ENCODE results near the gene STAG3. TPM values are rescaled to one million over a fixed set of nuclear protein-coding genes. Genes with fewer than 3 reads are reported as not detected.

Gene STAG3
- total and polyA plus RNA-seq, 4 donors, result 2.0 to 2.8 (median 2.1) TPM

- 79 to 87% methylated on average over 30 of the region's 30 CpGs for WGBS, 2 donors
- peaks cover 8 to 32% (median 17%) of the 10 kb centered on the region in 4 donors for H3K36me3 ChIP-seq (ENCODE audit: control insufficient read depth in 4 of 4, insufficient read depth in 4 of 4, low read length in 4 of 4)
- no peaks in the 10 kb centered on the region for H3K9me3 ChIP-seq (ENCODE audit: control insufficient read depth in 4 of 4, insufficient read depth in 3 of 4, low read length in 3 of 4)
- no peak overlapping the region for H3K27ac ChIP-seq (ENCODE audit: low read depth in 1 of 2, low read length in 1 of 2)
- ATAC-seq (ENCODE audit: insufficient read depth, low FRiP score), result no peak
- no peak overlapping the region for H3K4me3 ChIP-seq
- no peaks in the 10 kb centered on the region for H3K27me3 ChIP-seq (ENCODE audit: control insufficient read depth in 3 of 3, insufficient read depth in 3 of 3, low read length in 2 of 3)
- no peak for DNase-seq
- H3K9ac ChIP-seq (ENCODE audit: insufficient read depth in 1 of 2, low read length in 2 of 2), result no peak overlapping the region
- peaks cover 0 to 14% (median 4%) of the 10 kb centered on the region in 5 donors for H3K4me1 ChIP-seq (ENCODE audit: control insufficient read depth in 5 of 5, insufficient read depth in 5 of 5, low read length in 5 of 5)
- no peak for TF ChIP-seq CTCF (IDR thresholded peaks at IDR 0.05; ENCODE audit: control extremely low read depth, extremely low read depth)
Measured at GRCh38 chr7:100154651-100155491, 22.8 kb upstream of the STAG3 start.

GRCh38 chr7:100155553-100156317 lies 22.0 kb upstream of the STAG3 start:
- peaks cover 8 to 32% (median 19%) of the 10 kb centered on the region in 4 donors for H3K36me3 ChIP-seq (ENCODE audit: control insufficient read depth in 4 of 4, insufficient read depth in 4 of 4, low read length in 4 of 4)
- H3K27ac ChIP-seq (ENCODE audit: low read depth in 1 of 2, low read length in 1 of 2), result no peak overlapping the region
- WGBS, 2 donors, result 92 to 93% methylated on average over 20 of the region's 20 CpGs
- DNase-seq (no peak), ATAC-seq (ENCODE audit: insufficient read depth, low FRiP score) (no peak)
- H3K4me1 ChIP-seq (ENCODE audit: control insufficient read depth in 5 of 5, insufficient read depth in 5 of 5, low read length in 5 of 5), result peaks cover 0 to 12% (median 4%) of the 10 kb centered on the region in 5 donors
- H3K27me3 ChIP-seq (ENCODE audit: control insufficient read depth in 3 of 3, insufficient read depth in 3 of 3, low read length in 2 of 3), result no peaks in the 10 kb centered on the region
- TF ChIP-seq CTCF (IDR thresholded peaks at IDR 0.05; ENCODE audit: control extremely low read depth, extremely low read depth), result no peak
- no peak overlapping the region for H3K9ac ChIP-seq (ENCODE audit: insufficient read depth in 1 of 2, low read length in 2 of 2)
- no peaks in the 10 kb centered on the region for H3K9me3 ChIP-seq (ENCODE audit: control insufficient read depth in 4 of 4, insufficient read depth in 3 of 4, low read length in 3 of 4)
- H3K4me3 ChIP-seq, result no peak overlapping the region

- H3K9me3 ChIP-seq (ENCODE audit: control insufficient read depth in 4 of 4, insufficient read depth in 3 of 4, low read length in 3 of 4), result no peaks in the 10 kb centered on the region
- peaks cover 8 to 32% (median 19%) of the 10 kb centered on the region in 4 donors for H3K36me3 ChIP-seq (ENCODE audit: control insufficient read depth in 4 of 4, insufficient read depth in 4 of 4, low read length in 4 of 4)
- 72 to 78% methylated on average over 16 of the region's 16 CpGs for WGBS, 2 donors
- ATAC-seq (ENCODE audit: insufficient read depth, low FRiP score) (no peak), DNase-seq (no peak)
- H3K9ac ChIP-seq (ENCODE audit: insufficient read depth in 1 of 2, low read length in 2 of 2), result no peak overlapping the region
- peaks cover 0 to 12% (median 4%) of the 10 kb centered on the region in 5 donors for H3K4me1 ChIP-seq (ENCODE audit: control insufficient read depth in 5 of 5, insufficient read depth in 5 of 5, low read length in 5 of 5)
- H3K27ac ChIP-seq (ENCODE audit: low read depth in 1 of 2, low read length in 1 of 2), result peak overlapping the region in 1 of 2 donors; percentile 11
- H3K27me3 ChIP-seq (ENCODE audit: control insufficient read depth in 3 of 3, insufficient read depth in 3 of 3, low read length in 2 of 3), result no peaks in the 10 kb centered on the region
- no peak overlapping the region for H3K4me3 ChIP-seq
- TF ChIP-seq CTCF (IDR thresholded peaks at IDR 0.05; ENCODE audit: control extremely low read depth, extremely low read depth), result no peak
Measured at GRCh38 chr7:100156331-100157068, 21.2 kb upstream of the STAG3 start.
